H9 (cell line): ENCODE measurements around the gene PARD3. TPM values are rescaled to one million over a fixed set of nuclear protein-coding genes. Genes with fewer than 3 reads are reported as not detected.

ENCODE experiments used
- DNase-seq: peaks from one replicate; pipeline ENCODE4 v3.0.0-alpha.2; 2017
- H2AFZ ChIP-seq: one replicate; pipeline ENCODE4 v1.6.1; 2013; ENCODE audit warnings: mild to moderate bottlenecking, low read length, control low read depth, moderate library complexity
- H2AK5ac ChIP-seq: 2 replicates; pipeline ENCODE4 v1.6.1; 2013; ENCODE audit warnings: low read length, control low read depth, mixed read lengths; ENCODE audit not compliant: insufficient read length
- H2BK120ac ChIP-seq: one replicate; pipeline ENCODE4 v1.6.1; 2013; ENCODE audit warnings: low read depth, mild to moderate bottlenecking, low read length, control low read depth, inconsistent platforms; ENCODE audit not compliant: poor library complexity, severe bottlenecking
- H2BK12ac ChIP-seq: 2 replicates; pipeline ENCODE4 v1.6.1; 2013; ENCODE audit warnings: low read length, control low read depth, mixed read lengths, low read depth; ENCODE audit not compliant: insufficient read length
- H2BK15ac ChIP-seq: 2 replicates; pipeline ENCODE4 v1.6.1; 2013; ENCODE audit warnings: low read depth, low read length, control low read depth
- H2BK20ac ChIP-seq: one replicate; pipeline ENCODE4 v1.6.1; 2013; ENCODE audit warnings: low read depth, mild to moderate bottlenecking, low read length, control low read depth, inconsistent platforms; ENCODE audit not compliant: poor library complexity, severe bottlenecking
- H2BK5ac ChIP-seq: 2 replicates; pipeline ENCODE4 v1.6.1; 2013; ENCODE audit warnings: low read length, control low read depth, mixed read lengths; ENCODE audit not compliant: insufficient read length
- H3K14ac ChIP-seq: 2 replicates; pipeline ENCODE4 v1.6.1; 2013; ENCODE audit warnings: low read length, control low read depth; ENCODE audit not compliant: insufficient read depth
- H3K18ac ChIP-seq: 2 replicates; pipeline ENCODE4 v1.6.1; 2013; ENCODE audit warnings: low read depth, mild to moderate bottlenecking, mixed read lengths, low read length, control low read depth; ENCODE audit not compliant: insufficient read length
- H3K23ac ChIP-seq: 2 replicates; pipeline ENCODE4 v1.6.1; 2013; ENCODE audit warnings: low read length, control low read depth, mixed read lengths, low read depth; ENCODE audit not compliant: insufficient read length
- H3K23me2 ChIP-seq: 2 replicates; pipeline ENCODE4 v1.6.1; 2013; ENCODE audit warnings: low read depth, mild to moderate bottlenecking, mixed read lengths, low read length, control low read depth; ENCODE audit not compliant: insufficient read length, poor library complexity, severe bottlenecking
- H3K27ac ChIP-seq: 2 replicates; pipeline ENCODE4 v1.5.1; 2013; ENCODE audit warnings: low read length, control low read depth, mixed read lengths, low read depth; ENCODE audit not compliant: insufficient read length
- H3K27me3 ChIP-seq: 2 replicates; pipeline ENCODE4 v1.6.1; 2013; ENCODE audit warnings: low read length, control low read depth, inconsistent platforms; ENCODE audit not compliant: insufficient read depth
- H3K4ac ChIP-seq: 2 replicates; pipeline ENCODE4 v1.6.1; 2013; ENCODE audit warnings: low read depth, mild to moderate bottlenecking, control low read depth, inconsistent platforms, low read length, moderate library complexity
- H3K4me1 ChIP-seq: 2 replicates; pipeline ENCODE4 v1.6.1; 2013; ENCODE audit warnings: low read length, control low read depth, inconsistent platforms; ENCODE audit not compliant: insufficient read depth
- H3K4me2 ChIP-seq: 2 replicates; pipeline ENCODE4 v1.6.1; 2013; ENCODE audit warnings: low read length, control low read depth, mixed read lengths; ENCODE audit not compliant: insufficient read length, insufficient read depth
- H3K56ac ChIP-seq: 2 replicates; pipeline ENCODE4 v1.6.1; 2013; ENCODE audit warnings: low read depth, mild to moderate bottlenecking, mixed read lengths, low read length, control low read depth; ENCODE audit not compliant: insufficient read length
- H3K79me1 ChIP-seq: 2 replicates; pipeline ENCODE4 v1.6.1; 2013; ENCODE audit warnings: low read depth, mild to moderate bottlenecking, moderate library complexity, low read length, control low read depth, inconsistent platforms; ENCODE audit not compliant: insufficient read depth, poor library complexity, severe bottlenecking
- H3K79me2 ChIP-seq: 2 replicates; pipeline ENCODE4 v1.6.1; 2013; ENCODE audit warnings: low read length, control low read depth, inconsistent platforms; ENCODE audit not compliant: insufficient read depth
- H3K9ac ChIP-seq: 2 replicates; pipeline ENCODE4 v1.6.1; 2013; ENCODE audit warnings: low read length, control low read depth, mixed read lengths; ENCODE audit not compliant: insufficient read length; ENCODE audit errors: extremely low read depth
- H3K9me3 ChIP-seq: one replicate; pipeline ENCODE4 v1.6.1; 2013; ENCODE audit warnings: low read depth, low read length, inconsistent platforms; ENCODE audit not compliant: control insufficient read depth
- H3T11ph ChIP-seq: one replicate; pipeline ENCODE4 v1.6.1; 2013; ENCODE audit warnings: mild to moderate bottlenecking, low read length, control low read depth, inconsistent platforms
- H4K20me1 ChIP-seq: one replicate; pipeline ENCODE4 v1.6.1; 2013; ENCODE audit not compliant: control insufficient read depth, insufficient read length, insufficient read depth
- H4K5ac ChIP-seq: 2 replicates; pipeline ENCODE4 v1.6.1; 2013; ENCODE audit warnings: low read depth, mild to moderate bottlenecking, mixed read lengths, low read length, control low read depth; ENCODE audit not compliant: insufficient read length
- H4K8ac ChIP-seq: replicated peaks from 2 replicates; pipeline ENCODE4 v1.6.1; 2013; ENCODE audit warnings: low read length, control low read depth, mixed read lengths, low read depth; ENCODE audit not compliant: insufficient read length
- H4K91ac ChIP-seq: 2 replicates; pipeline ENCODE4 v1.6.1; 2013; ENCODE audit warnings: low read depth, mild to moderate bottlenecking, moderate library complexity, mixed read lengths, low read length, control low read depth; ENCODE audit not compliant: insufficient read length
- H3K27ac Mint-ChIP-seq, 3 experiments: 2 replicates in 2 of 3; 3 replicates in 1 of 3; pipeline ENCODE4 v1.8.0; 2020 to 2021; ENCODE audit warnings: mixed read lengths in 3 of 3, mild to moderate bottlenecking in 1 of 3, moderate library complexity in 1 of 3
- H3K27me3 Mint-ChIP-seq: 2 replicates; pipeline ENCODE4 v1.8.0; 2021; ENCODE audit warnings: low read depth, mild to moderate bottlenecking, moderate library complexity, mixed read lengths
- H3K36me3 Mint-ChIP-seq, 3 experiments: 2 replicates in 2 of 3; 3 replicates in 1 of 3; pipeline ENCODE4 v1.8.0; 2020 to 2021; ENCODE audit warnings: low read depth in 3 of 3, mixed read lengths in 3 of 3; ENCODE audit not compliant: insufficient read depth in 1 of 3
- H3K4me1 Mint-ChIP-seq, 2 experiments: 2 replicates each; pipeline ENCODE4 v1.8.0; 2020; ENCODE audit warnings: mixed read lengths in 2 of 2
- H3K4me3 Mint-ChIP-seq, 2 experiments: 2 replicates in 1 of 2; 3 replicates in 1 of 2; pipeline ENCODE4 v1.8.0; 2020 to 2021; ENCODE audit warnings: mild to moderate bottlenecking in 2 of 2, mixed read lengths in 2 of 2, moderate library complexity in 1 of 2
- H3K9me3 Mint-ChIP-seq, 2 experiments: 2 replicates in 1 of 2; 3 replicates in 1 of 2; pipeline ENCODE4 v1.8.0; 2020; ENCODE audit warnings: mild to moderate bottlenecking in 2 of 2, mixed read lengths in 2 of 2, moderate library complexity in 1 of 2
- WGBS: extraction: QIAGEN DNeasy Blood & Tissue Kit; methylation state at CpG from one replicate; pipeline ENCODE4 v1.1.7; 2013; ENCODE audit warnings: missing lambda C conversion rate, low lambda C conversion rate, mixed read lengths; ENCODE audit not compliant: insufficient read length; ENCODE audit errors: extremely low coverage; 5-methylcytosine and 5-hydroxymethylcytosine counted together
- total RNA-seq: library from RNA; stranded (reverse); gene quantifications from 2 replicates; pipeline ENCODE4 v1.2.1, GENCODE V29; 2021
- TF ChIP-seq, protein P1 (sequence below): fragments of 200-600 bp; sonication (generic); conservative IDR thresholded peaks from 3 replicates; pipeline ENCODE4 v1.8.0; 2021; ENCODE audit warnings: antibody characterized with exemption, mild to moderate bottlenecking

PARD3 gene
- total RNA-seq, 1 experiment from 2014 or later = 44.7 TPM

DNA sequence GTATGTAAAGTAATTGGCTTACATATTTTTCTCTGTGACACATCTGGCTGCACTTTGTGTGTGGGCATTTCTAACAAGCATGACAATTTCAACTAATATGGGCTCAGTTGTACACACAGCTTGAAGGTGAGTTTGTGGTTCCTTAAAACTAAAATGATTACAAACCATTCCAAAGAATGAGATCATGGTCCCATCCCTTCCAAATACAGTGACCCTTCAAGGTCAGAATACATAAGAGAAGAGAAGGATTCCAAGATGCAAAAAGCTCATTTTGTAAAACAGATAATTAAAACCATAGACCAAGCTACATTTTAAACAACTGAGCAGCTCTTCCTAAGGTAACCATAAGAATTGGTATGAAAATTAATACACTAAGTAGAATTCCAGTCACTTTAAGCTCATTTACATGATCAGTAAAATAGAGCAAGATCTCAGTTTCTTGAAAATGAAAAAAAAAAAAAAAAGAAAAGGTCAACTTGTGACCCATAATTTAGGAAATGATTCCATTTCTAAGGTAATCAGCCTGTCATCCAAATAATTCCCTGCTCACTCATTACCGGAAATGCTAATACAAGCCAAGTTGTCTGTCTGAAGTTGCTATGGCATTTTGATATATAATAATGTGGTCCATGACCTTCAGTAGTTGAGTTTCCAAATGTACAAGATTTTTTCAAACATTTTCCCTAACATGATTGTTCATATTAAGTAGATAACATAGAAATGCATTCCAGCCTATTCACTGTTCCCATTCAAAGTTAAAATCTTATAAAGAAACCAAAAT lies 688.5 kb downstream of the PARD3 start:
- H3K27ac Mint-ChIP-seq = no peak overlapping the region
- H2BK15ac ChIP-seq = no peak overlapping the region

More for the DNA sequence above, 688.5 kb downstream of the PARD3 start:
- Histone ChIP-seq H3K23me2 (no peaks in the 10 kb centered on the region), H2BK20ac (no peak overlapping the region), H2AFZ (no peak overlapping the region), H2AK5ac (no peak overlapping the region), H3K4me2 (no peak overlapping the region), H3K56ac (no peak overlapping the region), H3K27ac (no peak overlapping the region), H3T11ph (no peak overlapping the region), H3K27me3 (no peaks in the 10 kb centered on the region), H3K4me1 (no peaks in the 10 kb centered on the region), H3K23ac (no peak overlapping the region), H3K79me2 (no peaks in the 10 kb centered on the region), H3K9ac (no peak overlapping the region), H4K8ac (no peak overlapping the region), H3K9me3 (no peaks in the 10 kb centered on the region), H4K5ac (no peak overlapping the region), H3K4ac (no peak overlapping the region), H3K18ac (no peak overlapping the region), H3K14ac (no peak overlapping the region), H2BK12ac (no peak overlapping the region), H2BK120ac (no peak overlapping the region), H4K91ac (no peak overlapping the region), H3K79me1 (no peaks in the 10 kb centered on the region), H4K20me1 (no peaks in the 10 kb centered on the region), H2BK5ac (no peak overlapping the region)
- H3K36me3 Mint-ChIP-seq = peaks cover 3 to 9% (median 5%) of the 10 kb centered on the region in 3 experiments; a peak in 3 of 7 replicates
- TF ChIP-seq, protein P1, sequence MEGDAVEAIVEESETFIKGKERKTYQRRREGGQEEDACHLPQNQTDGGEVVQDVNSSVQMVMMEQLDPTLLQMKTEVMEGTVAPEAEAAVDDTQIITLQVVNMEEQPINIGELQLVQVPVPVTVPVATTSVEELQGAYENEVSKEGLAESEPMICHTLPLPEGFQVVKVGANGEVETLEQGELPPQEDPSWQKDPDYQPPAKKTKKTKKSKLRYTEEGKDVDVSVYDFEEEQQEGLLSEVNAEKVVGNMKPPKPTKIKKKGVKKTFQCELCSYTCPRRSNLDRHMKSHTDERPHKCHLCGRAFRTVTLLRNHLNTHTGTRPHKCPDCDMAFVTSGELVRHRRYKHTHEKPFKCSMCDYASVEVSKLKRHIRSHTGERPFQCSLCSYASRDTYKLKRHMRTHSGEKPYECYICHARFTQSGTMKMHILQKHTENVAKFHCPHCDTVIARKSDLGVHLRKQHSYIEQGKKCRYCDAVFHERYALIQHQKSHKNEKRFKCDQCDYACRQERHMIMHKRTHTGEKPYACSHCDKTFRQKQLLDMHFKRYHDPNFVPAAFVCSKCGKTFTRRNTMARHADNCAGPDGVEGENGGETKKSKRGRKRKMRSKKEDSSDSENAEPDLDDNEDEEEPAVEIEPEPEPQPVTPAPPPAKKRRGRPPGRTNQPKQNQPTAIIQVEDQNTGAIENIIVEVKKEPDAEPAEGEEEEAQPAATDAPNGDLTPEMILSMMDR = no peak
- H3K4me1 Mint-ChIP-seq = peaks cover 0 to 5% of the 10 kb centered on the region in 2 experiments; a peak in 2 of 4 replicates
- H3K27me3 Mint-ChIP-seq = no peaks in the 10 kb centered on the region
- H3K4me3 Mint-ChIP-seq = no peak overlapping the region
- DNase-seq = no peak
- WGBS = no CpG with 5 or more reads among the region's 1 CpG
- no peaks in the 10 kb centered on the region for H3K9me3 Mint-ChIP-seq
